A673 (cell line): ENCODE results near the gene PAK5. TPM values are rescaled to one million over a fixed set of nuclear protein-coding genes. Genes with fewer than 3 reads are reported as not detected.

Experiments used
- BruUV-seq: library from RNA; stranded (reverse); fragments of 400-500 nt; replicated peaks from 2 replicates; lab custom pipeline; 2021; lab: Mats Ljungman, UMichigan
- CTCF ChIA-PET: fragments of 300-600 bp; sonication (Branson Sonifier 250); formaldehyde crosslinking; loops from one replicate; lab custom pipeline; 2022; ENCODE audit warnings: antibody characterized with exemption; lab: Charles Lee
- POLR2A ChIA-PET: fragments of 300-600 bp; sonication (Branson Sonifier 250); formaldehyde crosslinking; loops from one replicate; lab custom pipeline; 2022; ENCODE audit warnings: antibody characterized with exemption; ENCODE audit not compliant: low non-redundant PET; lab: Charles Lee
- DNase-seq: peaks from one replicate; pipeline ENCODE4 v3.0.0-alpha.2; 2015; ENCODE audit warnings: low spot score
- H3K27ac ChIP-seq: fragments of 200-600 bp; sonication (generic); 2 replicates; pipeline ENCODE4 v1.5.1; 2016; ENCODE audit warnings: mixed run types, low read depth, mild to moderate bottlenecking, mixed read lengths, antibody characterized with exemption, low read length; ENCODE audit not compliant: poor library complexity, severe bottlenecking
- H3K27me3 ChIP-seq: fragments of 200-600 bp; sonication (generic); replicated peaks from 2 replicates; pipeline ENCODE4 v1.6.1; 2017; ENCODE audit warnings: mixed run types, low read depth, mild to moderate bottlenecking, mixed read lengths, antibody characterized with exemption, low read length; ENCODE audit not compliant: insufficient read depth, poor library complexity
- H3K36me3 ChIP-seq: fragments of 200-600 bp; sonication (generic); 2 replicates; pipeline ENCODE4 v1.6.1; 2016; ENCODE audit warnings: mixed run types, mild to moderate bottlenecking, mixed read lengths, antibody characterized with exemption, low read length; ENCODE audit not compliant: insufficient read depth, poor library complexity, severe bottlenecking
- H3K4me1 ChIP-seq: fragments of 200-600 bp; sonication (generic); 2 replicates; pipeline ENCODE4 v1.6.1; 2017; ENCODE audit warnings: mixed run types, mild to moderate bottlenecking, mixed read lengths, antibody characterized with exemption, low read length; ENCODE audit not compliant: insufficient read depth, poor library complexity, severe bottlenecking
- H3K4me3 ChIP-seq: fragments of 200-600 bp; sonication (generic); 2 replicates; pipeline ENCODE4 v1.5.1; 2016; ENCODE audit warnings: low read depth, mixed run types, mild to moderate bottlenecking, mixed read lengths, low read length; ENCODE audit not compliant: poor library complexity, severe bottlenecking
- H3K9me3 ChIP-seq: fragments of 200-600 bp; sonication (generic); 2 replicates; pipeline ENCODE4 v1.6.1; 2016; ENCODE audit warnings: mixed run types, low read depth, mild to moderate bottlenecking, mixed read lengths, antibody characterized with exemption, low read length; ENCODE audit not compliant: poor library complexity, severe bottlenecking
- EZH2 ChIP-seq: fragments of 200-600 bp; sonication (generic); IDR thresholded peaks from 2 replicates; pipeline ENCODE4 v1.6.1; 2017; ENCODE audit warnings: borderline replicate concordance, low read depth, mild to moderate bottlenecking, mixed read lengths, antibody characterized with exemption, low read length; ENCODE audit not compliant: poor library complexity, severe bottlenecking
- intact Hi-C: fragments of 100-400 bp; cut with micrococcal nuclease; formaldehyde crosslinking; loops from one replicate; pipeline ENCODE4 v1.10.0; 2022; ENCODE audit not compliant: unreplicated experiment
- total RNA-seq: library from RNA; stranded (reverse); gene quantifications from 2 replicates; pipeline ENCODE4 v1.2.3, GENCODE V29; 2021
- TF ChIP-seq, protein P1 (sequence below): fragments of 300-800, 200-600 bp; sonication (generic); conservative IDR thresholded peaks from 2 replicates; pipeline ENCODE4 v1.5.1; 2017; ENCODE audit warnings: low read depth, mild to moderate bottlenecking, antibody characterized with exemption, low read length, moderate library complexity, mixed read lengths

PAK5 gene
- total RNA-seq, 1 experiment from 2014 or later: not detected

- DNase-seq: no peak
- H3K4me3 ChIP-seq: no peak overlapping the region
- no peaks in the 10 kb centered on the region for H3K36me3 ChIP-seq
- ChIA-PET CTCF (no interaction called here), POLR2A (no interaction called here)
- H3K27ac ChIP-seq: no peak overlapping the region
- intact Hi-C loops: no loop called here
- no peak for TF ChIP-seq EZH2
- TF ChIP-seq, protein P1, sequence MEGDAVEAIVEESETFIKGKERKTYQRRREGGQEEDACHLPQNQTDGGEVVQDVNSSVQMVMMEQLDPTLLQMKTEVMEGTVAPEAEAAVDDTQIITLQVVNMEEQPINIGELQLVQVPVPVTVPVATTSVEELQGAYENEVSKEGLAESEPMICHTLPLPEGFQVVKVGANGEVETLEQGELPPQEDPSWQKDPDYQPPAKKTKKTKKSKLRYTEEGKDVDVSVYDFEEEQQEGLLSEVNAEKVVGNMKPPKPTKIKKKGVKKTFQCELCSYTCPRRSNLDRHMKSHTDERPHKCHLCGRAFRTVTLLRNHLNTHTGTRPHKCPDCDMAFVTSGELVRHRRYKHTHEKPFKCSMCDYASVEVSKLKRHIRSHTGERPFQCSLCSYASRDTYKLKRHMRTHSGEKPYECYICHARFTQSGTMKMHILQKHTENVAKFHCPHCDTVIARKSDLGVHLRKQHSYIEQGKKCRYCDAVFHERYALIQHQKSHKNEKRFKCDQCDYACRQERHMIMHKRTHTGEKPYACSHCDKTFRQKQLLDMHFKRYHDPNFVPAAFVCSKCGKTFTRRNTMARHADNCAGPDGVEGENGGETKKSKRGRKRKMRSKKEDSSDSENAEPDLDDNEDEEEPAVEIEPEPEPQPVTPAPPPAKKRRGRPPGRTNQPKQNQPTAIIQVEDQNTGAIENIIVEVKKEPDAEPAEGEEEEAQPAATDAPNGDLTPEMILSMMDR: no peak
- no peaks in the 10 kb centered on the region for H3K9me3 ChIP-seq
- H3K27me3 ChIP-seq: peaks cover 17% of the 10 kb centered on the region
- BruUV-seq: no TSS peak
- no peaks in the 10 kb centered on the region for H3K4me1 ChIP-seq
Observed at GRCh38 chr20:9628141-9628540, 210.7 kb downstream of the PAK5 start.

DNA sequence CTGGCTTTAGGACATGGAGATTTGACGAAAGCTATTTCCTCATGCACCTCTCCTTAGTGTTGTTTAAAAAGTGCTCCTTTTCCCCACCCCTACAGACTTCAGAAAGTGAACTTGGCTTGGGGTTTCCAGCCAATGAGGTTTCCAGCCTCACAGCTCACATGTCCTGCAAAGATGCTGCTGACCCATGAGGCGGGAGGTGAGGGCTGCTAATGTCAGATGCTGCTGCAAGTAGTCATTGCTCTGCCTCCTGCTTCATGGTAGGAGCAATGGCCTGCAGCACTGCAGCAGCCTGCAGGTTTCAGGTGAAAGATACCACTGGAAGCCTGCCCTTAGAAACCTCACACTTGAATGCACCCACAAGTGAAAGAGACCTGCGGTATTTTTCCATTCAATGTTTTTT, 211.7 kb downstream of the PAK5 start:
- no peak for DNase-seq
- no TSS peak for BruUV-seq
- Histone ChIP-seq H3K36me3 (no peaks in the 10 kb centered on the region), H3K9me3 (no peaks in the 10 kb centered on the region), H3K4me1 (no peaks in the 10 kb centered on the region), H3K27ac (no peak overlapping the region), H3K4me3 (no peak overlapping the region), H3K27me3 (peaks cover 19% of the 10 kb centered on the region)
- ChIA-PET CTCF (no interaction called here), POLR2A (no interaction called here)
- TF ChIP-seq EZH2: no peak
- TF ChIP-seq, protein P1: no peak
- intact Hi-C loops: no loop called here

DNA sequence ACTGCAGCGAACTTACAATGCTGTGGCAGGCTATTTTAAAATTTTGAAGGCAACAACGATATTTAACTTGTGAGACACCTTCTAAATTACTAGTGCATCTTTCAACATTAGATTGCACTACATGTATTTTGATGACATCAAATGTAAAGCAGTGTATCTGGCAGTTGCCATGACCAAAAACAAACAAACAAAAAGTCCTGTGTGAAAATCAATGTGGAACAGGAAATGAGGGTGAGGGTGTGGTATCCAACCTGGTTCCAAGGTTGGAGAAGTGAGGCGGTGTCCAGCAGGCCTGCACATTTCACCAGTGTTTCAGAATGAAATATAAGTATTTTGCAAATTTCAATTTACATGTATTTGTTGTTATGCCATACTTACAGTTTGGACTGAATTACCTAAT, 212.5 kb downstream of the PAK5 start:
- no peak for DNase-seq
- H3K9me3 ChIP-seq: no peaks in the 10 kb centered on the region
- no peak overlapping the region for H3K4me3 ChIP-seq
- no peaks in the 10 kb centered on the region for H3K36me3 ChIP-seq
- ChIA-PET POLR2A (no interaction called here), CTCF (no interaction called here)
- TF ChIP-seq, protein P1: no peak
- TF ChIP-seq EZH2: no peak
- intact Hi-C loops: no loop called here
- no TSS peak for BruUV-seq
- peaks cover 19% of the 10 kb centered on the region for H3K27me3 ChIP-seq
- H3K4me1 ChIP-seq: no peaks in the 10 kb centered on the region
- no peak overlapping the region for H3K27ac ChIP-seq
